Measurements from ENCODE around the gene NUDT5.

DNA sequence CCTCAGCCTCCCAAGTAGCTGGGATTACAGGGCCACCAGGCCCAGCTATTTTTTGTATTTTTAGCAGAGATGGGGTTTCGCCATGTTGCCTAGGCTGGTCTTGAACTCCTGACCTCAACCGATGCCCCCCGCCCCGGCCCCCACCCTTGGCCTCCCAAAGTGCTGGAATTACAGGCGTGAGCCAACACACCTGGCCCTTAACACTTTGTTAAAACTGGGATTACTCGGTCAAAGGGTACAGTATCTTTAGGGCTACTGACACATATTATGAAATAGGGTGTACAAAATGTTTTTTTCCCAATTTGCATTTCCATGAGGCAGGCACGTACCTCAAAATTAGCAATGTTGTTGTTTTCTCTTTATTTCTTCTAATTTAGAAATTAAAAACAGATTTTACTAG lies 11.5 kb downstream of the NUDT5 start:
- no peak for TF ChIP-seq EP300 (IDR thresholded peaks at IDR 0.05)
- TF ChIP-seq, protein P1, sequence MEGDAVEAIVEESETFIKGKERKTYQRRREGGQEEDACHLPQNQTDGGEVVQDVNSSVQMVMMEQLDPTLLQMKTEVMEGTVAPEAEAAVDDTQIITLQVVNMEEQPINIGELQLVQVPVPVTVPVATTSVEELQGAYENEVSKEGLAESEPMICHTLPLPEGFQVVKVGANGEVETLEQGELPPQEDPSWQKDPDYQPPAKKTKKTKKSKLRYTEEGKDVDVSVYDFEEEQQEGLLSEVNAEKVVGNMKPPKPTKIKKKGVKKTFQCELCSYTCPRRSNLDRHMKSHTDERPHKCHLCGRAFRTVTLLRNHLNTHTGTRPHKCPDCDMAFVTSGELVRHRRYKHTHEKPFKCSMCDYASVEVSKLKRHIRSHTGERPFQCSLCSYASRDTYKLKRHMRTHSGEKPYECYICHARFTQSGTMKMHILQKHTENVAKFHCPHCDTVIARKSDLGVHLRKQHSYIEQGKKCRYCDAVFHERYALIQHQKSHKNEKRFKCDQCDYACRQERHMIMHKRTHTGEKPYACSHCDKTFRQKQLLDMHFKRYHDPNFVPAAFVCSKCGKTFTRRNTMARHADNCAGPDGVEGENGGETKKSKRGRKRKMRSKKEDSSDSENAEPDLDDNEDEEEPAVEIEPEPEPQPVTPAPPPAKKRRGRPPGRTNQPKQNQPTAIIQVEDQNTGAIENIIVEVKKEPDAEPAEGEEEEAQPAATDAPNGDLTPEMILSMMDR (IDR thresholded peaks at IDR 0.05), result no peak
